Ishikawa (cell line): ENCODE results near the gene CD86.

Source experiments
- CREB1 ChIP-seq: IDR thresholded peaks from 2 replicates; pipeline ENCODE4 v1.6.1; 2012; ENCODE audit warnings: low read depth
- EGR1 ChIP-seq: IDR thresholded peaks from 2 replicates; pipeline ENCODE4 v1.6.1; 2012
- EP300 ChIP-seq: IDR thresholded peaks from 2 replicates; pipeline ENCODE4 v1.6.1; 2012; ENCODE audit warnings: borderline replicate concordance
- NFIC ChIP-seq: IDR thresholded peaks from 2 replicates; pipeline ENCODE4 v1.6.1; 2012
- RAD21 ChIP-seq: IDR thresholded peaks from 2 replicates; pipeline ENCODE4 v1.6.1; 2012; ENCODE audit warnings: low read depth
- TAF1 ChIP-seq: IDR thresholded peaks from 2 replicates; pipeline ENCODE4 v1.6.1; 2012; ENCODE audit warnings: low read depth, mild to moderate bottlenecking
- TCF12 ChIP-seq: IDR thresholded peaks from 2 replicates; pipeline ENCODE4 v1.6.1; 2012; ENCODE audit warnings: low read depth
- YY1 ChIP-seq: IDR thresholded peaks from 2 replicates; pipeline ENCODE4 v1.6.1; 2012; ENCODE audit warnings: low read depth
- TF ChIP-seq, protein P1 (sequence below): IDR thresholded peaks from 2 replicates; pipeline ENCODE4 v1.6.1; 2012
- TF ChIP-seq, protein P2 (sequence below): IDR thresholded peaks from 2 replicates; pipeline ENCODE4 v1.6.1; 2012; ENCODE audit warnings: low read depth, mild to moderate bottlenecking

- no peak for TF ChIP-seq EP300
- no peak for TF ChIP-seq RAD21
- TF ChIP-seq, protein P1, sequence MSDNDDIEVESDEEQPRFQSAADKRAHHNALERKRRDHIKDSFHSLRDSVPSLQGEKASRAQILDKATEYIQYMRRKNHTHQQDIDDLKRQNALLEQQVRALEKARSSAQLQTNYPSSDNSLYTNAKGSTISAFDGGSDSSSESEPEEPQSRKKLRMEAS = no peak
- no peak for TF ChIP-seq TAF1
- TF ChIP-seq, protein P2, sequence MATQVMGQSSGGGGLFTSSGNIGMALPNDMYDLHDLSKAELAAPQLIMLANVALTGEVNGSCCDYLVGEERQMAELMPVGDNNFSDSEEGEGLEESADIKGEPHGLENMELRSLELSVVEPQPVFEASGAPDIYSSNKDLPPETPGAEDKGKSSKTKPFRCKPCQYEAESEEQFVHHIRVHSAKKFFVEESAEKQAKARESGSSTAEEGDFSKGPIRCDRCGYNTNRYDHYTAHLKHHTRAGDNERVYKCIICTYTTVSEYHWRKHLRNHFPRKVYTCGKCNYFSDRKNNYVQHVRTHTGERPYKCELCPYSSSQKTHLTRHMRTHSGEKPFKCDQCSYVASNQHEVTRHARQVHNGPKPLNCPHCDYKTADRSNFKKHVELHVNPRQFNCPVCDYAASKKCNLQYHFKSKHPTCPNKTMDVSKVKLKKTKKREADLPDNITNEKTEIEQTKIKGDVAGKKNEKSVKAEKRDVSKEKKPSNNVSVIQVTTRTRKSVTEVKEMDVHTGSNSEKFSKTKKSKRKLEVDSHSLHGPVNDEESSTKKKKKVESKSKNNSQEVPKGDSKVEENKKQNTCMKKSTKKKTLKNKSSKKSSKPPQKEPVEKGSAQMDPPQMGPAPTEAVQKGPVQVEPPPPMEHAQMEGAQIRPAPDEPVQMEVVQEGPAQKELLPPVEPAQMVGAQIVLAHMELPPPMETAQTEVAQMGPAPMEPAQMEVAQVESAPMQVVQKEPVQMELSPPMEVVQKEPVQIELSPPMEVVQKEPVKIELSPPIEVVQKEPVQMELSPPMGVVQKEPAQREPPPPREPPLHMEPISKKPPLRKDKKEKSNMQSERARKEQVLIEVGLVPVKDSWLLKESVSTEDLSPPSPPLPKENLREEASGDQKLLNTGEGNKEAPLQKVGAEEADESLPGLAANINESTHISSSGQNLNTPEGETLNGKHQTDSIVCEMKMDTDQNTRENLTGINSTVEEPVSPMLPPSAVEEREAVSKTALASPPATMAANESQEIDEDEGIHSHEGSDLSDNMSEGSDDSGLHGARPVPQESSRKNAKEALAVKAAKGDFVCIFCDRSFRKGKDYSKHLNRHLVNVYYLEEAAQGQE = no peak
- no peak for TF ChIP-seq EGR1
- TF ChIP-seq YY1 = no peak
- no peak for TF ChIP-seq TCF12
- TF ChIP-seq NFIC = no peak
- TF ChIP-seq CREB1 = no peak
Observed at GRCh38 chr3:122025296-122025695, 29.9 kb upstream of the CD86 start.
